Prostate gland (tissue), 2 donors: ENCODE measurements around the gene CACNA1E.

Experiments used
- CTCF ChIP-seq, 4 experiments: fragments of 200-600 bp in 2 of 4; fragments of 450-650 bp in 2 of 4; sonication (generic) in 2 of 4; IDR thresholded peaks; 1 replicate in 3 of 4; 2 replicates in 1 of 4; pipeline ENCODE4 v1.5.1; 2016 to 2019; ENCODE audit warnings: antibody characterized with exemption in 4 of 4, mild to moderate bottlenecking in 2 of 4, moderate library complexity in 2 of 4
- POLR2A ChIP-seq: fragments of 450-650 bp; IDR thresholded peaks from one replicate; pipeline ENCODE4 v1.6.1; 2016; ENCODE audit warnings: antibody characterized with exemption, mild to moderate bottlenecking
- POLR2AphosphoS5 ChIP-seq: sonication (generic); formaldehyde crosslinking; IDR thresholded peaks from one replicate; pipeline ENCODE4 v1.6.1; 2017; ENCODE audit warnings: antibody characterized with exemption

DNA sequence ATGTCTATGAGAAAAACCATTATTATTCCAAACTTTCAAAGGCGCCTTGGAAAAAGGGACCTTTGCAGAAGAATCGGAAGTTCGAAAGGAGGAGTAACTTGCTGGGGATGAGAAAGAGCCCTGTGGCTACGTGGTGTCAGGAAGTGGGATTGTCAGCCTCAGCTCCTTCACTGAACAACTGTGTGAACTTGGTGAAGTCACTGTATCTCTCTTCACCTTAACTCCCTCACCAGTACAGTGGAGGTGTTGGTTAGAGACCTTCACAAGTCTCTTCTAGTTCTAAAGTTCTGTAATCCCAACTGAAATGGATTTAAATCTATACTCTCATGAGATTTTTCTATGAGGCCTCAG is 285.6 kb downstream of the CACNA1E start:
- TF ChIP-seq POLR2A (no peak), CTCF (IDR thresholded peaks at IDR 0.05) (no peak), POLR2AphosphoS5 (no peak)
